Body of pancreas (tissue), 4 donors: Measurements from ENCODE around the gene ULK3.

ENCODE experiments used
- CTCF ChIP-seq, 7 experiments: fragments of 450-650 bp in 4 of 7; fragments of 200-600 bp in 3 of 7; sonication (generic) in 3 of 7; IDR thresholded peaks; one replicate each; pipeline ENCODE4 v1.5.1; 2016 to 2019; ENCODE audit warnings: antibody characterized with exemption in 7 of 7
- POLR2A ChIP-seq, 3 donors: fragments of 450-650 bp; IDR thresholded peaks; one replicate each; pipeline ENCODE4 v1.6.1; 2016; ENCODE audit warnings: antibody characterized with exemption in 3 of 3, mild to moderate bottlenecking in 2 of 3

- no peak for TF ChIP-seq CTCF (IDR thresholded peaks at IDR 0.05)
- no peak for TF ChIP-seq POLR2A (IDR thresholded peaks at IDR 0.05)
Measured at GRCh38 chr15:74789741-74790079, 53.2 kb downstream of the ULK3 start.
